Calu3 (cell line): ENCODE results near the gene PRF1. TPM values are rescaled to one million over a fixed set of nuclear protein-coding genes. Genes with fewer than 3 reads are reported as not detected.

ENCODE experiments used
- BruUV-seq: library from RNA; stranded (reverse); fragments of 400-500 nt; replicated peaks from 2 replicates; lab custom pipeline; 2021; lab: Mats Ljungman, UMichigan
- CTCF ChIA-PET: fragments of 300-600 bp; sonication (Branson Sonifier 250); formaldehyde crosslinking; loops from one replicate; lab custom pipeline; 2022; ENCODE audit warnings: antibody characterized with exemption; lab: Charles Lee
- DNase-seq: peaks from one replicate; pipeline ENCODE4 v3.0.0; 2022
- H3K27ac Mint-ChIP-seq: one replicate; pipeline ENCODE4 v1.8.0; 2022; ENCODE audit warnings: mixed read lengths; ENCODE audit not compliant: unreplicated experiment
- H3K27me3 Mint-ChIP-seq: one replicate; pipeline ENCODE4 v1.8.0; 2022; ENCODE audit warnings: mixed read lengths; ENCODE audit not compliant: unreplicated experiment
- H3K36me3 Mint-ChIP-seq: one replicate; pipeline ENCODE4 v1.8.0; 2022; ENCODE audit warnings: mild to moderate bottlenecking, moderate library complexity, mixed read lengths; ENCODE audit not compliant: insufficient read depth, unreplicated experiment
- H3K4me1 Mint-ChIP-seq: one replicate; pipeline ENCODE4 v1.8.0; 2022; ENCODE audit warnings: mild to moderate bottlenecking, low read depth, mixed read lengths; ENCODE audit not compliant: unreplicated experiment
- H3K4me3 Mint-ChIP-seq: one replicate; pipeline ENCODE4 v1.8.0; 2022; ENCODE audit warnings: mild to moderate bottlenecking, low read depth, moderate library complexity, mixed read lengths; ENCODE audit not compliant: unreplicated experiment
- H3K9me3 Mint-ChIP-seq: one replicate; pipeline ENCODE4 v1.8.0; 2022; ENCODE audit warnings: low read depth, mixed read lengths; ENCODE audit not compliant: unreplicated experiment
- CTCF ChIP-seq: fragments of 200-600 bp; IDR thresholded peaks from one replicate; pipeline ENCODE4 v1.8.0; 2022; ENCODE audit warnings: antibody characterized with exemption; ENCODE audit not compliant: unreplicated experiment
- intact Hi-C: fragments of 100-400 bp; cut with micrococcal nuclease; formaldehyde crosslinking; loops from one replicate; pipeline ENCODE4 v1.10.0; 2022; ENCODE audit not compliant: unreplicated experiment
- total RNA-seq: library from RNA; stranded (reverse); gene quantifications from 2 replicates; pipeline ENCODE4 v1.2.3, GENCODE V29; 2022

PRF1 gene
- total RNA-seq, 1 experiment from 2014 or later, result not detected

GRCh38 chr10:70596860-70597809, 5.4 kb downstream of the PRF1 start:
- no TSS peak for BruUV-seq
- Mint-ChIP-seq H3K4me1 (no peaks in the 10 kb centered on the region), H3K36me3 (no peaks in the 10 kb centered on the region), H3K4me3 (no peak overlapping the region), H3K27me3 (peaks cover 41% of the 10 kb centered on the region), H3K27ac (no peak overlapping the region), H3K9me3 (no peaks in the 10 kb centered on the region)
- no peak for DNase-seq
- CTCF ChIA-PET, result interaction anchor here (0.6 kb wide), 1 partner anchor 15 kb away, joined by 4 read pairs; no protein-coding TSS in a partner anchor
- intact Hi-C loops, result no loop called here
- TF ChIP-seq CTCF, result no peak

GRCh38 chr10:70596110-70596798, 6.3 kb downstream of the PRF1 start:
- intact Hi-C loops, result no loop called here
- no peak overlapping the region for H3K4me3 Mint-ChIP-seq
- CTCF ChIA-PET, result interaction anchor here (0.6 kb wide), 1 partner anchor 16 kb away, joined by 4 read pairs; no protein-coding TSS in a partner anchor
- H3K27ac Mint-ChIP-seq, result no peak overlapping the region
- no peak for TF ChIP-seq CTCF
- H3K27me3 Mint-ChIP-seq, result peaks cover 50% of the 10 kb centered on the region
- no TSS peak for BruUV-seq
- H3K9me3 Mint-ChIP-seq, result no peaks in the 10 kb centered on the region
- no peaks in the 10 kb centered on the region for H3K4me1 Mint-ChIP-seq
- no peak for DNase-seq
- H3K36me3 Mint-ChIP-seq, result no peaks in the 10 kb centered on the region

- DNase-seq, result no peak
- Mint-ChIP-seq H3K27me3 (peaks cover 56% of the 10 kb centered on the region), H3K36me3 (no peaks in the 10 kb centered on the region), H3K27ac (no peak overlapping the region), H3K9me3 (no peaks in the 10 kb centered on the region), H3K4me3 (no peak overlapping the region), H3K4me1 (no peaks in the 10 kb centered on the region)
- CTCF ChIA-PET, result interaction anchor here (0.7 kb wide), 1 partner anchor 70 kb away, joined by 4 read pairs; no protein-coding TSS in a partner anchor
- intact Hi-C loops, result no loop called here
- TF ChIP-seq CTCF, result no peak
- no TSS peak for BruUV-seq
Observed at GRCh38 chr10:70595566-70596016, 7.0 kb downstream of the PRF1 start.

GRCh38 chr10:70594161-70594560, 8.4 kb downstream of the PRF1 start:
- DNase-seq, result no peak
- no peak overlapping the region for H3K4me3 Mint-ChIP-seq
- H3K27me3 Mint-ChIP-seq, result peaks cover 71% of the 10 kb centered on the region
- no TSS peak for BruUV-seq
- no peaks in the 10 kb centered on the region for H3K36me3 Mint-ChIP-seq
- no peaks in the 10 kb centered on the region for H3K9me3 Mint-ChIP-seq
- CTCF ChIA-PET, result interaction anchor here (0.7 to 0.9 kb wide), 2 partner anchors 11 to 52 kb away, joined by 3 read pairs; no protein-coding TSS in a partner anchor
- no peak for TF ChIP-seq CTCF
- H3K27ac Mint-ChIP-seq, result no peak overlapping the region
- no peaks in the 10 kb centered on the region for H3K4me1 Mint-ChIP-seq
- intact Hi-C loops, result no loop called here
